HepG2 (cell line): ENCODE measurements around the gene ALG3.

ENCODE experiments used
- CTCF ChIP-seq: sonication (generic); formaldehyde crosslinking; IDR thresholded peaks from 2 replicates; pipeline ENCODE4 v1.5.0; 2020; ENCODE audit warnings: mild to moderate bottlenecking, missing genetic modification reagents, moderate library complexity
- DZIP1 ChIP-seq: sonication (generic); formaldehyde crosslinking; IDR thresholded peaks from 2 replicates; pipeline ENCODE4 v1.5.0; 2020; ENCODE audit warnings: mild to moderate bottlenecking, missing genetic modification reagents
- FOXO4 ChIP-seq: sonication (generic); formaldehyde crosslinking; conservative IDR thresholded peaks from 2 replicates; pipeline ENCODE4 v1.8.1; 2023; ENCODE audit warnings: missing genetic modification reagents
- HES4 ChIP-seq: sonication (generic); formaldehyde crosslinking; IDR thresholded peaks from 2 replicates; pipeline ENCODE4 v1.9.0; 2021; ENCODE audit warnings: mild to moderate bottlenecking, missing genetic modification reagents, borderline replicate concordance
- HOXA9 ChIP-seq: sonication (generic); formaldehyde crosslinking; IDR thresholded peaks from 2 replicates; pipeline ENCODE4 v1.8.1; 2022; ENCODE audit warnings: missing genetic modification reagents, mild to moderate bottlenecking, moderate library complexity, borderline replicate concordance
- NFRKB ChIP-seq: fragments of 450-650 bp; IDR thresholded peaks from 2 replicates; pipeline ENCODE4 v1.6.1; 2017
- POLR2AphosphoS5 ChIP-seq: IDR thresholded peaks from 2 replicates; pipeline ENCODE4 v1.6.1; 2012; ENCODE audit warnings: low read depth, low read length
- TF ChIP-seq, protein P1 (sequence below): sonication (generic); formaldehyde crosslinking; IDR thresholded peaks from 2 replicates; pipeline ENCODE4 v1.4.0; 2020; ENCODE audit warnings: missing genetic modification reagents
- TF ChIP-seq, protein P2 (sequence below), 2 experiments: IDR thresholded peaks; 2 replicates each; pipeline ENCODE4 v1.6.1; 2011 to 2012; ENCODE audit warnings: low read length in 2 of 2, borderline replicate concordance in 1 of 2, low read depth in 1 of 2, mild to moderate bottlenecking in 1 of 2, moderate library complexity in 1 of 2
- TF ChIP-seq, protein P3 (sequence below), 2 experiments: sonication (generic) in 1 of 2; formaldehyde crosslinking in 1 of 2; IDR thresholded peaks; 2 replicates each; pipeline versions ENCODE4 v1.5.1 to v1.6.1; 2011 to 2020; ENCODE audit warnings: borderline replicate concordance in 1 of 2, low read depth in 1 of 2, low read length in 1 of 2, mild to moderate bottlenecking in 1 of 2, missing genetic modification reagents in 1 of 2, moderate library complexity in 1 of 2

- TF ChIP-seq, protein P1, sequence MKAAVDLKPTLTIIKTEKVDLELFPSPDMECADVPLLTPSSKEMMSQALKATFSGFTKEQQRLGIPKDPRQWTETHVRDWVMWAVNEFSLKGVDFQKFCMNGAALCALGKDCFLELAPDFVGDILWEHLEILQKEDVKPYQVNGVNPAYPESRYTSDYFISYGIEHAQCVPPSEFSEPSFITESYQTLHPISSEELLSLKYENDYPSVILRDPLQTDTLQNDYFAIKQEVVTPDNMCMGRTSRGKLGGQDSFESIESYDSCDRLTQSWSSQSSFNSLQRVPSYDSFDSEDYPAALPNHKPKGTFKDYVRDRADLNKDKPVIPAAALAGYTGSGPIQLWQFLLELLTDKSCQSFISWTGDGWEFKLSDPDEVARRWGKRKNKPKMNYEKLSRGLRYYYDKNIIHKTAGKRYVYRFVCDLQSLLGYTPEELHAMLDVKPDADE (CRISPR knock-in tag) = no peak
- TF ChIP-seq CTCF (CRISPR knock-in tag) = no peak
- no peak for TF ChIP-seq HOXA9 (CRISPR knock-in tag)
- TF ChIP-seq HES4 = no peak
- no peak for TF ChIP-seq DZIP1 (CRISPR knock-in tag)
- no peak for TF ChIP-seq FOXO4 (CRISPR knock-in tag)
- TF ChIP-seq POLR2AphosphoS5 = no peak
- TF ChIP-seq, protein P2, sequence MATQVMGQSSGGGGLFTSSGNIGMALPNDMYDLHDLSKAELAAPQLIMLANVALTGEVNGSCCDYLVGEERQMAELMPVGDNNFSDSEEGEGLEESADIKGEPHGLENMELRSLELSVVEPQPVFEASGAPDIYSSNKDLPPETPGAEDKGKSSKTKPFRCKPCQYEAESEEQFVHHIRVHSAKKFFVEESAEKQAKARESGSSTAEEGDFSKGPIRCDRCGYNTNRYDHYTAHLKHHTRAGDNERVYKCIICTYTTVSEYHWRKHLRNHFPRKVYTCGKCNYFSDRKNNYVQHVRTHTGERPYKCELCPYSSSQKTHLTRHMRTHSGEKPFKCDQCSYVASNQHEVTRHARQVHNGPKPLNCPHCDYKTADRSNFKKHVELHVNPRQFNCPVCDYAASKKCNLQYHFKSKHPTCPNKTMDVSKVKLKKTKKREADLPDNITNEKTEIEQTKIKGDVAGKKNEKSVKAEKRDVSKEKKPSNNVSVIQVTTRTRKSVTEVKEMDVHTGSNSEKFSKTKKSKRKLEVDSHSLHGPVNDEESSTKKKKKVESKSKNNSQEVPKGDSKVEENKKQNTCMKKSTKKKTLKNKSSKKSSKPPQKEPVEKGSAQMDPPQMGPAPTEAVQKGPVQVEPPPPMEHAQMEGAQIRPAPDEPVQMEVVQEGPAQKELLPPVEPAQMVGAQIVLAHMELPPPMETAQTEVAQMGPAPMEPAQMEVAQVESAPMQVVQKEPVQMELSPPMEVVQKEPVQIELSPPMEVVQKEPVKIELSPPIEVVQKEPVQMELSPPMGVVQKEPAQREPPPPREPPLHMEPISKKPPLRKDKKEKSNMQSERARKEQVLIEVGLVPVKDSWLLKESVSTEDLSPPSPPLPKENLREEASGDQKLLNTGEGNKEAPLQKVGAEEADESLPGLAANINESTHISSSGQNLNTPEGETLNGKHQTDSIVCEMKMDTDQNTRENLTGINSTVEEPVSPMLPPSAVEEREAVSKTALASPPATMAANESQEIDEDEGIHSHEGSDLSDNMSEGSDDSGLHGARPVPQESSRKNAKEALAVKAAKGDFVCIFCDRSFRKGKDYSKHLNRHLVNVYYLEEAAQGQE (IDR thresholded peaks at IDR 0.05; ENCODE audit: borderline replicate concordance in 1 of 2, low read depth in 1 of 2, low read length in 2 of 2) = no peak
- TF ChIP-seq, protein P3, sequence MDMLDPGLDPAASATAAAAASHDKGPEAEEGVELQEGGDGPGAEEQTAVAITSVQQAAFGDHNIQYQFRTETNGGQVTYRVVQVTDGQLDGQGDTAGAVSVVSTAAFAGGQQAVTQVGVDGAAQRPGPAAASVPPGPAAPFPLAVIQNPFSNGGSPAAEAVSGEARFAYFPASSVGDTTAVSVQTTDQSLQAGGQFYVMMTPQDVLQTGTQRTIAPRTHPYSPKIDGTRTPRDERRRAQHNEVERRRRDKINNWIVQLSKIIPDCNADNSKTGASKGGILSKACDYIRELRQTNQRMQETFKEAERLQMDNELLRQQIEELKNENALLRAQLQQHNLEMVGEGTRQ (IDR thresholded peaks at IDR 0.05; ENCODE audit: low read depth, low read length) = no peak
- TF ChIP-seq, protein P3 (CRISPR knock-in tag; IDR thresholded peaks at IDR 0.05; ENCODE audit: borderline replicate concordance) = no peak
- TF ChIP-seq NFRKB = no peak
Measured at GRCh38 chr3:184241141-184241446, 7.7 kb downstream of the ALG3 start.
